SJSA1 (cell line): ENCODE measurements around the gene NEGR1. TPM values are rescaled to one million over a fixed set of nuclear protein-coding genes. Genes with fewer than 3 reads are reported as not detected.

Source experiments
- DNase-seq, 2 experiments: peaks; one replicate each; pipeline ENCODE4 v3.0.0-alpha.2; 2015 to 2020; ENCODE audit warnings: low spot score in 2 of 2, low read depth in 1 of 2
- H3K27ac ChIP-seq: fragments of 250-450 bp; sonication (Bioruptor Pico); 2 replicates; pipeline ENCODE4 v1.5.1; 2020; ENCODE audit warnings: mild to moderate bottlenecking, moderate library complexity
- H3K27me3 ChIP-seq: fragments of 250-450 bp; sonication (Bioruptor Pico); replicated peaks from 2 replicates; pipeline ENCODE4 v1.5.1; 2020; ENCODE audit warnings: mild to moderate bottlenecking, moderate library complexity
- H3K36me3 ChIP-seq: fragments of 250-450 bp; sonication (Bioruptor Pico); 2 replicates; pipeline ENCODE4 v1.5.1; 2020; ENCODE audit warnings: mild to moderate bottlenecking
- H3K4me1 ChIP-seq: fragments of 250-450 bp; sonication (Bioruptor Pico); replicated peaks from 2 replicates; pipeline ENCODE4 v1.6.1; 2021; ENCODE audit warnings: mild to moderate bottlenecking
- H3K4me3 ChIP-seq: fragments of 250-450 bp; sonication (Bioruptor Pico); 2 replicates; pipeline ENCODE4 v1.5.1; 2020; ENCODE audit warnings: mild to moderate bottlenecking
- H3K9me3 ChIP-seq: fragments of 250-450 bp; sonication (Bioruptor Pico); replicated peaks from 2 replicates; pipeline ENCODE4 v1.5.1; 2020; ENCODE audit warnings: mild to moderate bottlenecking
- total RNA-seq: library from RNA; depleted of rRNA; stranded (reverse); fragments of >200 nt; shearing (Covaris generic); gene quantifications from 2 replicates; pipeline ENCODE4 v1.2.3, GENCODE V29; 2014

NEGR1 gene
- total RNA-seq, 1 experiment from 2014 or later: 1.9 TPM

DNA sequence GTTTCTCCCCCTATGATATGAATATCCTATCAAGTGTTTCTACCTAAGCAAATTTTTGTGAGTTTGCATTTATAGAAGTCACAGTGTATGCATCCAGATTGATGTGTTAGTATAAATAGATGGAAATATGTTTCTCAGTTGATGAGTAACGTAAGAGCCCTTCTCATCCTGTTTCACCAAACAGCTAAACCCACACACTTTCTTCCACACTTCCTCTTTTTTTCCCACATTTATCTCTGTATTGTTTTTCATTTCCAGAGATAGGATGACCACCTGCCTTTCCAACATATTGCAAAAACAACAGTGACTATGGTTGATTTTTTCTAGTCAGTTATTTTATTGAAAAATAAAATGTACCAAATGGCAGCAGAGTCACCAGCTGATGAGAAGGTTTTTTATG lies 490.1 kb downstream of the NEGR1 start:
- no peaks in the 10 kb centered on the region for H3K9me3 ChIP-seq

DNA sequence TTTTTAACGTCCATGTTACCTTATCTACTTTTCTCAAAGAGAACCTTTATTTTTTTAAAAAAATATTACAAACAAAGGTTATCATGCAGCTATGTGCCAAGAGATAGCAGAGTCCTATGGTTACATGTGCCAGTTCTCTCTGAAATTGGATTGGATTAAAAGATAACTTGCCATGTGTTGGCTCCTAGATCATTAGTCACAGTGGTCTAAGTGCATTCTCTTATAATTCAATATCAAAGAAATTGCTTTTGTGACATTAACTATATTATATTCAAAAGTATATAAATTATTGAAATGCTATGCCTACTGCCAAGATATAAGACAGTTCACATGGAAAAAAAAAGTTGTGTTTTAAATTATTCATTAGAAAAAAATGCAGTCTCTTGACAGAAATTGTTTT lies 494.2 kb downstream of the NEGR1 start:
- H3K27me3 ChIP-seq: no peaks in the 10 kb centered on the region
- H3K4me1 ChIP-seq: no peaks in the 10 kb centered on the region
- no peaks in the 10 kb centered on the region for H3K9me3 ChIP-seq
- H3K36me3 ChIP-seq: no peaks in the 10 kb centered on the region
- H3K27ac ChIP-seq: no peak overlapping the region
- DNase-seq: no peak
- no peak overlapping the region for H3K4me3 ChIP-seq

More for the DNA sequence above, 490.1 kb downstream of the NEGR1 start:
- Histone ChIP-seq H3K36me3 (no peaks in the 10 kb centered on the region), H3K27me3 (no peaks in the 10 kb centered on the region), H3K4me1 (no peaks in the 10 kb centered on the region), H3K27ac (no peak overlapping the region), H3K4me3 (no peak overlapping the region)
- no peak for DNase-seq

DNA sequence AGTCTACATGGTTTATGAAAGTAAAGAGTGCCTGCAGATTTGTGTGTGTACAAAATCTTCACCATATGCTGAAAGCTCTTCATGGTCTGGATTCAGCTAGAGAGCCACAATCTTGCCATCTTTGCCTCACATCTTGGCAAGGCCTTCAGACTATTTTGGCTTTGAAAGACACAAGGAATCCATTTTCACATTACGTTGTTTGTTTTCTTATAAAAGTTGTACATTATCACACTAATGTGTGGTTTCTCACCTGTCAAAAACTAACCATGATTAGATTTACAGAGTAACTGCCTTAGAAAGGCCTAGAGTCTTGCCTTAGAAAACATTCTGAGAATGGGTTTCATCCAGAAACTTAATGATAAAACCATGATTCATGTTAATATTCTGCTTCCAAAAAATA lies 494.6 kb downstream of the NEGR1 start:
- DNase-seq: no peak
- Histone ChIP-seq H3K9me3 (no peaks in the 10 kb centered on the region), H3K27ac (no peak overlapping the region), H3K4me3 (no peak overlapping the region), H3K4me1 (no peaks in the 10 kb centered on the region), H3K36me3 (no peaks in the 10 kb centered on the region), H3K27me3 (no peaks in the 10 kb centered on the region)

DNA sequence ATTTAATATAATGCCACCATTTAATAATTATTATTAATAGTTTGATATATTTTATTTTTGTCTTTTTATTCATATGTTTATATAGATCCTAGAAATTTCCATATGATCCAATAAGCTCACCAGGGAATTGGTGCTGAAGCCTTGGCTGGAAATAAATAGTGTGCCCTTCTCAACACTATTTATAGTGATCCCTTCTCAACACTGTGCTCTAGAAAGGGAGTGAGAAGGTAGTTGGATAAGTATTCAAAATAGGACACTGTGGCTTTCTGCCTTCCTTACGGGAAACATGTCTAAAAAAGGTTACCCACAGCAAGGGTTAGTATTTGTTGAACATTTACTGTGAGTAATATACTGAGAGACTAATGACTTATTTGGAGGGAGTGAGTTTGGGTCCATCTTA lies 496.1 kb downstream of the NEGR1 start:
- no peaks in the 10 kb centered on the region for H3K36me3 ChIP-seq
- H3K9me3 ChIP-seq: no peaks in the 10 kb centered on the region
- no peaks in the 10 kb centered on the region for H3K4me1 ChIP-seq
- DNase-seq: no peak
- H3K27me3 ChIP-seq: no peaks in the 10 kb centered on the region
- no peak overlapping the region for H3K4me3 ChIP-seq
- no peak overlapping the region for H3K27ac ChIP-seq

DNA sequence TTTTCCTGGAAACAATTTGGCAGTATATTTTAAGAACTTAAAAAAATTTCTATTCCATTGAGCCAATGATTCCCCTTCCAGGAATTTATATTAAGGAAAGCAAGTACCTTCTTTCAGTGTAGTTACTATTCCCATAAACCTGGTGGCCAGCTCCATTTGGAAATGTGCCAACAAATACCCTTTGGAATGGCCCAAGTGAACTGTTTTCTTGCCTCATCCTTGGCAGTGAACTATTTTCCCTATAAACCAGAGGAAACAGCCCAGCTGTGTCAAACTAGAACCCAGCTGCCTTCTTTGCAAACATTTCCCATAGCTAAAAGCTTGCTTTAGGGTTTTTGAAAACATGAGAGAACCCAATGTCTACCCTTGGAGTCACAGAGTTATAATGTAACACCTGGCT lies 496.9 kb downstream of the NEGR1 start:
- Histone ChIP-seq H3K4me1 (no peaks in the 10 kb centered on the region), H3K9me3 (no peaks in the 10 kb centered on the region), H3K27me3 (no peaks in the 10 kb centered on the region), H3K27ac (no peak overlapping the region), H3K36me3 (no peaks in the 10 kb centered on the region), H3K4me3 (no peak overlapping the region)
- no peak for DNase-seq

DNA sequence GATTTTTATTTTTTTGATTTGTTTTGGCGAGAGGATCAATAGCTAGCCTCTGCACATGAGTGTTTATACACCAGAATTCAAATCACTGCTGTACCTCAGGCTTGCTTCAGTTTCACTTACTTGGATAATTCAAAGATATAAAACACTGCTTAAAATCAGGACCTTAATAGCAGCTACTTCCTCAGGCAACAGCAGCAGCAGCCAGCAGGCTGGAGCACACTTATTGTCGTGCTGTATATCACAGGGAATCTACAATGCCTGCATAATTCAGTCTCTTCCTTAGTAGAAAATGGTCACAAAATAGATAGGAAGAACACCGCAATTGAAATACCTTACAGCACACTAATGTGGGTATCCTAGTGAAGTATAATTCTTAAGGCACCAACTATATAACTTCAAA lies 497.3 kb downstream of the NEGR1 start:
- no peaks in the 10 kb centered on the region for H3K27me3 ChIP-seq
- H3K4me3 ChIP-seq: no peak overlapping the region
- H3K36me3 ChIP-seq: no peaks in the 10 kb centered on the region
- no peak overlapping the region for H3K27ac ChIP-seq
- H3K4me1 ChIP-seq: no peaks in the 10 kb centered on the region
- DNase-seq: no peak
- H3K9me3 ChIP-seq: no peaks in the 10 kb centered on the region

DNA sequence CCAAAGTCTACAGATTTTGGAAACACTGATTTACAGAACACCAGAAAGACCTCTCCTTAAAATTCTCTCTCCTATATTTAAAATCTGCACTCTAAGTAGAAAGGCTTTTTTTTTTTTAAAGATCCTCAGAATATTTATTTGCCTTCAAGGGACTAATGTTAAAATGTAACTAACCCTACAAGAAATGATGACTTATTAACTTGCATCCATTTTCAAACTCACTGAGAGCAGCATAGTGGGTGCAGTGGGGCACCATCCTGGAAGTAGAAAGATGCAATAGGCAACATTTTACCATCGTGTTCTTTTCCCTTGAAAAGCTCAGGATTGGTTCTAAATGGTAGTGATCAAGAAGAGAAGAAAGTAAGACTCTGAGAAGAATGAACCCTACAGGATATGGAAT lies 498.1 kb downstream of the NEGR1 start:
- Histone ChIP-seq H3K27me3 (no peaks in the 10 kb centered on the region), H3K27ac (no peak overlapping the region), H3K4me3 (no peak overlapping the region), H3K9me3 (no peaks in the 10 kb centered on the region), H3K4me1 (no peaks in the 10 kb centered on the region), H3K36me3 (no peaks in the 10 kb centered on the region)
- no peak for DNase-seq

DNA sequence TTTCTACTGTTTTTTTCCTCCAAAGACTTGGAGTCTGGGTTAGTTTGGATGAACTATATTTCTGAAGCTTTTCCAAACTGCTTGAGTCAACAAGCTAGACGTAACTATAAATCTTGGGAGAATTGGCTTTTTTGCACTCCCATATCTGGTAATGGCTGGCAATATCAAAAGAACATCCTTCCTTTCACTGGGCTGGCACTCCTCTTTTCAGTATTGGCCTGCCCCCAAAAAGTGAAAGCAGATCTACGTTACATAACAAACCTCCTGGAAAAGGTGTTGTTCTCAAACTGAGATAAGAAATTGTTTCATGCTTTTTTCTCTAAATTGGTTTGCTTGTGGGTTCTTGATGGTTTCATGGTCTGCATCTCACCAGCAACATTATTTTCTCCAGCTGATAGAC lies 499.3 kb downstream of the NEGR1 start:
- no peaks in the 10 kb centered on the region for H3K4me1 ChIP-seq
- H3K27me3 ChIP-seq: no peaks in the 10 kb centered on the region
- no peak overlapping the region for H3K4me3 ChIP-seq
- H3K36me3 ChIP-seq: no peaks in the 10 kb centered on the region
- DNase-seq: no peak
- H3K27ac ChIP-seq: no peak overlapping the region
- no peaks in the 10 kb centered on the region for H3K9me3 ChIP-seq

DNA sequence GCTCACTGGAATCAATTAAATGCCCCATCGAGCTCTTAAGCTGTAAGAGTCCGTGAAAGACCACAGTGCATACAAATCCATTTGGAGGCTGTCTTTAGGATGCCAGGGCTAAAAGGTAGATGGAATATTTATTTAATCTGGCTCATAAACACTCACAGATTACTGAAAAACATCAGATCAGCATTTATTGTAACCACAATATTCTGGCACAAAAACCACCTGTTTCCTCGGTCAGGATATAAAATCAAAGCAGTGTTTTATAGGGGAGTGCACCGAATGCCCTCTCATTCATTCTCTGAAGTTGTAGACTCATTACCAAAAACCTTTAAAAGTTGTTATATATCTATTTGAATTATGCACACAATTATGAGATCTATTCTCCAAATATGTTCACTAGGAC lies 500.9 kb downstream of the NEGR1 start:
- Histone ChIP-seq H3K9me3 (no peaks in the 10 kb centered on the region), H3K4me1 (no peaks in the 10 kb centered on the region), H3K4me3 (no peak overlapping the region), H3K36me3 (no peaks in the 10 kb centered on the region), H3K27me3 (no peaks in the 10 kb centered on the region), H3K27ac (no peak overlapping the region)
- no peak for DNase-seq

DNA sequence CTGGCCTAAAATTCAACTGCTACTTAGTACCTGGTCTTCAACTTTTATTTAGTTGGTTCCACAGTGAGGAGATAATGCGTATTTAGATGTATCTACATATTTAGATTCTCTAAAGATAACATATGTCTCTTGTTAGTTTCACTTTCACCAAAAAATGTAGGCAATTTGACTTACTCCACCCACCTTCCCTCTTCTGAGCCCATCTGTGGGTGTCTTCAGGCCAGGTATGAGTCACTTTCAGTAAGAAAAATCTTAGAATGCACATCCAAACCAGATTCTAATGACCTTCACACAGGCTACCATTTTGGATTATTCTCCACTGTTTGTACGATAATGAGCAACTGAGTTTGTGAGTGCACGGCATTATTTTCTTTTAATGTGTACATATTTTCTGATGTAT lies 501.7 kb downstream of the NEGR1 start:
- Histone ChIP-seq H3K36me3 (no peaks in the 10 kb centered on the region), H3K9me3 (no peaks in the 10 kb centered on the region), H3K4me1 (no peaks in the 10 kb centered on the region), H3K27me3 (no peaks in the 10 kb centered on the region), H3K27ac (no peak overlapping the region), H3K4me3 (no peak overlapping the region)
- DNase-seq: no peak

DNA sequence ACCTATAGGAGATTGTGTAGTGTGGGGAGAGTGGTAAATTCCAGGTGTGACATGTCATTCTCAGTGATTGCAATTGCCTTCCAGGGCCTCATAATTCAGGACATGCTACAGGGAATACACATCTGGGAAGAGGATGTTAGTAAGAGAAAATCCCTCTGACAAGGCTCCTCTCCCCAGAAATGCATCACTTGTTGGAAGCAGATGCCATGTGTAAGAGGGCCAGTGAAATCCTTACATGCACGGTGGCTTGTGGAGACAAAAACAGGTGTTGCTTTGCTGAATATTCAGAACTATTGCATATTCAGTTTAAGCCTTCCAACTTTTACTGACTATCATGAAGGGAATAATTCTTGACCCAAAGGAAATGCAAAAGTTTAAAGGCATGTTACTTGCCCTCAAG lies 503.4 kb downstream of the NEGR1 start:
- DNase-seq: no peak

DNA sequence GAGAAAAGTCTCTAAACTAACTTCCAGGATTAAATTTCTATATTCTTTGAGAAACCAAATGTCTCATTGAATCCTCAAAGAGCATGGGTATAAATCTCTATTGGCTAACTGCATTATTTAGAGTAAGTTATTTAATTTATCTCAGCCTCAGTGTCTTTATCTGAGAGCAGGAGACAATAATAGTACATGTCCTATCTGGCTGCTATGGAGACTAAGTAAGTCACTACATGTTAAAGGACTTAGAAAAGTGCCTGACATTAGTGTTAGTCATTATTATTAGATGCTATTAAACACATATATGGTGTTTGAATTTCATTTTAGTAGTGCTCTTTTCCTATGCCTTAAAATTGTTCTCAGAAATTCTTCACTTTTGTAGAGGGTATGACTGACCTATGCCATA lies 505.2 kb downstream of the NEGR1 start:
- no peak for DNase-seq
- Histone ChIP-seq H3K36me3 (no peaks in the 10 kb centered on the region), H3K9me3 (no peaks in the 10 kb centered on the region), H3K27me3 (no peaks in the 10 kb centered on the region), H3K4me1 (no peaks in the 10 kb centered on the region), H3K4me3 (no peak overlapping the region), H3K27ac (no peak overlapping the region)

More for the DNA sequence above, 503.4 kb downstream of the NEGR1 start:
- Histone ChIP-seq H3K27ac (no peak overlapping the region), H3K4me3 (no peak overlapping the region), H3K4me1 (no peaks in the 10 kb centered on the region), H3K9me3 (no peaks in the 10 kb centered on the region), H3K27me3 (no peaks in the 10 kb centered on the region), H3K36me3 (no peaks in the 10 kb centered on the region)

DNA sequence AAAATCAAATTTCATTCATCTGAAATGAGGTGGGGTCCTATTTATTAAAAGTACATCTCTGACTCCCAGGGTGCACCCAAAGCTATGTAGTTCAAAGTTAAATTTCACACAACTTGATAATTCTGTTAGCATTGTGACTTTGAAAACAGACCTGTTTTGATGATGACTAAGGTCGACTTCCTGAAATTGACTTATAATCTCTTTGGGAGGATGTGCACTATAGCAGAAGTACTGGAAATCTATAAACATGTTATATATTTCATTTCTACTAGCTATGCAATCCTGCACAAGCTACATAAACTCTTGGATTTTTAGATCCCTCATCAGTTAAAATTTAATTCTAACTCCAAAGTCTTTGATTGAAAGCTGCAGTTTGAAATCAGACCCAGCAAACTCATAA lies 507.6 kb downstream of the NEGR1 start:
- Histone ChIP-seq H3K9me3 (0 out of 2 replicates have a peak, but pooled peaks cover under 1% of the 10 kb centered on the region), H3K36me3 (no peaks in the 10 kb centered on the region), H3K27ac (no peak overlapping the region), H3K4me3 (no peak overlapping the region), H3K27me3 (no peaks in the 10 kb centered on the region), H3K4me1 (no peaks in the 10 kb centered on the region)
- DNase-seq: no peak

DNA sequence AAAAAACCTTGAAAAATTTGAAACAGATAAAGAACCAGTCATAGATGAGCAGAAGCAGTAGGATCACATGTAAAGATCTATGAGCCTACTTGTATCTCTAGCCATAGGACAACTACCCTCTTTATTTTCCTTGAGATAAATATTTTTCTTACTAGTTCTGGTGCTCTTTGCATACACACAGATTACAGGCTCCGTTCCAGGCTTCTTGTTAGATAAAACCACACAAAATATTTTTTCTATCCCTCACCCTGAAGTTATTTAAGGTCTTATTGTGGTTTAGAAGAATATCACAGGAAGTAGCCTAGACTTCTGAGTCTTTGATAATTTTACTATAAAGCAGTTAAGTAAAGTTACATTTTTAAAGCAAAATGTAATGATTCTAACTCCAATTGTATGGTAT lies 512.2 kb downstream of the NEGR1 start:
- no peak for DNase-seq
- Histone ChIP-seq H3K4me1 (no peaks in the 10 kb centered on the region), H3K27ac (no peak overlapping the region), H3K9me3 (0 out of 2 replicates have a peak, but pooled peaks cover 2% of the 10 kb centered on the region), H3K4me3 (no peak overlapping the region), H3K27me3 (no peaks in the 10 kb centered on the region), H3K36me3 (no peaks in the 10 kb centered on the region)

DNA sequence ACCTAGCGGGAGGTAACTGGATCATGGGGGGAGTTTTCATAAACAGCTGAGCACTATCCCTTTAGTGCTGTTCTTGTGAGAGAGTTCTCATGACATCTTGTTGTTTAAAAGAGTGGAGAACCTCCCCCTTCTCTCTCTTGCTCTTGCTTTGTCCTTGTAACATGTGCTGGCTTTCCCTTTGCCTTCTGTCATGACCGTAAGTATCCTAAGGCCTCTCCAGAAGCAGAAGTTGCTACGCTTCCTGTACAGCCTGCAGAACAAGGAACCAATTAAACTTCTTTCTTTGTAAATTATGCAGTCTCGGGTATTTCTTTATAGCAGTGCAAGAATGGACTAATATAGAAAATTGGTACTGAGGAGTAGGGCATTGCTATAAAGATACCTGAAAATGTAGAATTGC lies 515.6 kb downstream of the NEGR1 start:
- H3K27me3 ChIP-seq: no peaks in the 10 kb centered on the region
- H3K36me3 ChIP-seq: no peaks in the 10 kb centered on the region
- DNase-seq: no peak
- no peak overlapping the region for H3K27ac ChIP-seq
- no peak overlapping the region for H3K4me3 ChIP-seq
- H3K4me1 ChIP-seq: no peaks in the 10 kb centered on the region
- H3K9me3 ChIP-seq: 0 out of 2 replicates have a peak, but pooled peaks cover 2% of the 10 kb centered on the region
